Erythroblast (primary cell): ENCODE results near the gene CRACR2A.

Experiments used
- GATA1 ChIP-seq: IDR thresholded peaks from 2 replicates; pipeline ENCODE4 v1.6.1; 2011; ENCODE audit warnings: low read depth, mild to moderate bottlenecking, control low read depth, low read length, moderate library complexity
- POLR2A ChIP-seq: IDR thresholded peaks from 2 replicates; pipeline ENCODE4 v1.6.1; 2011; ENCODE audit warnings: mild to moderate bottlenecking, low read length

GRCh38 chr12:3579446-3580093 is 173.3 kb downstream of the CRACR2A start:
- no peak for TF ChIP-seq POLR2A
- TF ChIP-seq GATA1: no peak
